Chondrocyte (in vitro differentiated cells): ENCODE results near the gene NLRC5. TPM values are rescaled to one million over a fixed set of nuclear protein-coding genes. Genes with fewer than 3 reads are reported as not detected.
A peak's percentile ranks its signal among the peaks of the same experiment; 100 is the strongest.
"Not testable (repeated sequence)": the region's sequence is repeated elsewhere in the genome, so short reads cannot be mapped to it uniquely, and the experiment has no call there.

Experiments
- DNase-seq: peaks from one replicate; pipeline ENCODE4 v3.0.0; 2021; ENCODE audit warnings: mixed read lengths, low spot score
- H3K27ac Mint-ChIP-seq: one replicate; pipeline ENCODE4 v1.8.0; 2021; ENCODE audit warnings: mild to moderate bottlenecking, moderate library complexity, mixed read lengths; ENCODE audit not compliant: unreplicated experiment
- H3K27me3 Mint-ChIP-seq: 2 replicates; pipeline ENCODE4 v1.8.0; 2021; ENCODE audit warnings: low read depth, mixed read lengths
- H3K36me3 Mint-ChIP-seq: 2 replicates; pipeline ENCODE4 v1.8.0; 2021; ENCODE audit warnings: low read depth, mixed read lengths
- H3K4me1 Mint-ChIP-seq: 2 replicates; pipeline ENCODE4 v1.8.0; 2021; ENCODE audit warnings: low read depth, mild to moderate bottlenecking, mixed read lengths
- H3K4me3 Mint-ChIP-seq: one replicate; pipeline ENCODE4 v1.8.0; 2021; ENCODE audit warnings: mild to moderate bottlenecking, moderate library complexity, mixed read lengths; ENCODE audit not compliant: unreplicated experiment
- H3K9me3 Mint-ChIP-seq: 2 replicates; pipeline ENCODE4 v1.8.0; 2021; ENCODE audit warnings: low read depth, mixed read lengths
- total RNA-seq: library from RNA; stranded (reverse); gene quantifications from 3 replicates; pipeline ENCODE4 v1.2.1, GENCODE V29; 2021
- TF ChIP-seq, protein P1 (sequence below): fragments of 200-600 bp; sonication (generic); IDR thresholded peaks from 2 replicates; pipeline ENCODE4 v1.5.0; 2021; ENCODE audit warnings: antibody characterized with exemption, mild to moderate bottlenecking, moderate library complexity

Gene NLRC5
- total RNA-seq, 1 donor from 2014 or later, result 6.3 TPM

DNA sequence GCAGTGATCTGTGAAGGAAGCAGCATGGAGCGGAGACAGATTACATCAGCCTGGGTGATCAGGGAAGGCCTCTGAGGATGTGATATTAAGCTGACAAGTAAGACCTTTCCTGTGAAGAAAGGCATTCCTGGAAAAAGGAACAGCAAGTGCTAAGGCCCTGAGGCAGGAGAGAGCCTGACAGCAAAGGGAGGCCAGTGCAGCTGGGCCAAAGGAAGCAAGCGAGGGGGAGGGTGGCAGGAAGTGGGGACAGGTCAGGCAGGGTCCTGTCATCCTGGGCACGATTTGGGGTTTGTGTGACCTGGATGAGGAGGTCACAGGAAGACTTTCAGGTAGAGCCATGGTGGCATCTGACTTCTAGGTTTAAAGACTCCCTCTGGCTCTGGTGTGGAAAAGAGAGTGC is 115.3 kb downstream of the NLRC5 start:
- no peaks in the 10 kb centered on the region for H3K36me3 Mint-ChIP-seq
- no peak overlapping the region for H3K4me3 Mint-ChIP-seq
- no peak for DNase-seq
- no peaks in the 10 kb centered on the region for H3K27me3 Mint-ChIP-seq
- peak overlapping the region; percentile 55 for H3K27ac Mint-ChIP-seq
- H3K4me1 Mint-ChIP-seq, result peaks cover 13% of the 10 kb centered on the region
- H3K9me3 Mint-ChIP-seq, result no peaks in the 10 kb centered on the region
- TF ChIP-seq, protein P1, sequence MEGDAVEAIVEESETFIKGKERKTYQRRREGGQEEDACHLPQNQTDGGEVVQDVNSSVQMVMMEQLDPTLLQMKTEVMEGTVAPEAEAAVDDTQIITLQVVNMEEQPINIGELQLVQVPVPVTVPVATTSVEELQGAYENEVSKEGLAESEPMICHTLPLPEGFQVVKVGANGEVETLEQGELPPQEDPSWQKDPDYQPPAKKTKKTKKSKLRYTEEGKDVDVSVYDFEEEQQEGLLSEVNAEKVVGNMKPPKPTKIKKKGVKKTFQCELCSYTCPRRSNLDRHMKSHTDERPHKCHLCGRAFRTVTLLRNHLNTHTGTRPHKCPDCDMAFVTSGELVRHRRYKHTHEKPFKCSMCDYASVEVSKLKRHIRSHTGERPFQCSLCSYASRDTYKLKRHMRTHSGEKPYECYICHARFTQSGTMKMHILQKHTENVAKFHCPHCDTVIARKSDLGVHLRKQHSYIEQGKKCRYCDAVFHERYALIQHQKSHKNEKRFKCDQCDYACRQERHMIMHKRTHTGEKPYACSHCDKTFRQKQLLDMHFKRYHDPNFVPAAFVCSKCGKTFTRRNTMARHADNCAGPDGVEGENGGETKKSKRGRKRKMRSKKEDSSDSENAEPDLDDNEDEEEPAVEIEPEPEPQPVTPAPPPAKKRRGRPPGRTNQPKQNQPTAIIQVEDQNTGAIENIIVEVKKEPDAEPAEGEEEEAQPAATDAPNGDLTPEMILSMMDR, result no peak

DNA sequence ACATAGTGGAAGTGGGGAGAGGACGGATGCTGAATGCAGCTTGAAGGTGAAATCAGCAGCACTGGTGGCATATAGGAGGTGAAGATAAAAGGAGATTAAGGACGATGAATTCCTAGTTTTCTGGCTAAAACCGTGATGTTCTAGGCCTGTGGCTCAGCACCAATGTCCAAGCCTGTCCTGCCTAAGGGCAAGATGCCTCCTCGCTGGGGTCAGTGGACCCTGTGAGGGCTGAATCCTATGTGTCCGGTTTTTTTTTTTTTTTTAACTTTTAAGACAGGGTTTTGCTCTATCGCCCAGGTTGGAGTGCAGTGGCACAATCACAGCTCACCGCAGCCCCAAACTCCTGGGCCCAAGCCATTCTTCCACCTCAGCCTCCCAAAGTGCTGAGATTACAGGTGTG is 115.8 kb downstream of the NLRC5 start:
- Mint-ChIP-seq H3K4me3 (no peak overlapping the region), H3K36me3 (no peaks in the 10 kb centered on the region), H3K27me3 (no peaks in the 10 kb centered on the region), H3K4me1 (peaks cover 10% of the 10 kb centered on the region), H3K9me3 (no peaks in the 10 kb centered on the region), H3K27ac (peak overlapping the region; percentile 55)
- TF ChIP-seq, protein P1, result no peak
- DNase-seq, result no peak

DNA sequence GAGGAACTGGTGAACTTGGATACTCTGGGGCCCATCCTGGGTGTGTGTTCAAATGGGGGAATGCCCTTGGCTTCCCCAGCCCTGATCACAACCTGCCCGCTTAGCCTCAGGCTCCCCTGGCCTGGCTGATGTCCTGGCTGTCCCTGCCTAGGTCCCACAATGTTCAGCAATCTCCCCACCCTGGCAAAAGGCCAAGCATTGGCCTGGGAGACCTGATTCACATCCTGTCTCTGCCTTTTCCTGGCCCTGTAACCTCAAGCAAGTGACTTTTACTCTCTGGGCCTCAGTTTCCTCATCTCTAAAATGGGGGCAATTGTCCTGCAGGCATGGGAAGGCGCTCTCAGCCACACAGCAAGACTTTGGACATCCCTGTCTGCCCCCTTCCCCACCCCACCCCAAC is 117.4 kb downstream of the NLRC5 start:
- peaks cover 10% of the 10 kb centered on the region for H3K4me1 Mint-ChIP-seq
- no peaks in the 10 kb centered on the region for H3K36me3 Mint-ChIP-seq
- no peak overlapping the region for H3K27ac Mint-ChIP-seq
- no peak for DNase-seq
- TF ChIP-seq, protein P1, result no peak
- H3K9me3 Mint-ChIP-seq, result no peaks in the 10 kb centered on the region
- no peaks in the 10 kb centered on the region for H3K27me3 Mint-ChIP-seq
- H3K4me3 Mint-ChIP-seq, result no peak overlapping the region

DNA sequence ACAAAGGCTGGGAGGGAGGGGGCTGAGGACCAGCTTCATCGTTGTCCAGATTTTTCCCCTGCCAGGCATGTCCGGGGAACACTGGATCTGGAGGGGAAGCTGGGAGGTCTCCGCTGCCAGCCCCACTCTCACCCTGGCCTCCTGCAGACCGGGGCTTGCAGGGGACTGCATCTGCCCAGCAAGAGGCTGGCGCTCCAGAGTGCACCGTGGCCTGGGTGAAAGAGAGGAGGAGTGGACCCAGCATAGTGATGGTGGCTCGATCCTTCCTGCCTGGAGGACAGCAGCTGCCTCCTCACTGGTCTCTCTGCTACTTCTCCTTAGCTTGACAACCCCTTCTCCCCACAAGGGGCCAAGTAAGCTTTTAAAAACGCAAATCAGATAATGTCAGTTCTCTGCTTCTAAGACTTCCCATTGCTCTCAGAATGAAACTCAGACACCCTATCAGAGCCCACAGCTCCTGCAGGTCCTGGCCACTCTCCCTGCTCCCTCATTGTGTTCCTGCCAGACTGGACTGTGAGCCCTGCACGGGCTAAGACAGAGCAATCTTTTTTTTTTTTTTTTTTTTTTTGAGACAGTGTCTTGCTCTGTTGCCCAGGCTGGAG is 118.1 kb downstream of the NLRC5 start:
- no peak overlapping the region for H3K27ac Mint-ChIP-seq
- DNase-seq, result no peak
- TF ChIP-seq, protein P1, result no peak
- H3K36me3 Mint-ChIP-seq, result no peaks in the 10 kb centered on the region
- H3K4me1 Mint-ChIP-seq, result peaks cover 17% of the 10 kb centered on the region
- no peaks in the 10 kb centered on the region for H3K9me3 Mint-ChIP-seq
- H3K4me3 Mint-ChIP-seq, result no peak overlapping the region
- no peaks in the 10 kb centered on the region for H3K27me3 Mint-ChIP-seq

DNA sequence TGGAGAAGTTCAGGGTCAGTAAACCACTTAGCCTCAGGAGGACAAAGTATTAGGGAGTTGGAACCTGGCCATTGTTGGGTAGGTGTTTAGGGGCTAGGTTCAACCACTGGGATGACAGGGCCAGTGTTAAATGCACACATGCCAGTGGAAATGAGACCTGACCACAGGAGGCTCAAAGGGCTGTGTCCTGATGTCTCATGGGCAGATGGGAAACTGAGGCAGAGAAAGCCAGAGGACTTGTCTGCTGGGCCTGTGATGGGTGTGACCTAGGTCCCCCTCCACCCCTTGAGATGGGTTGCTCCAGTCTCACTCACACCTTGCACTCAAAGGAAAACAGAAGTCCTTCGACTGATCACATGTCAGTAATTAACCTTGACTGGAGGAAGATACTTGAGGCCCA is 119.1 kb downstream of the NLRC5 start:
- Mint-ChIP-seq H3K9me3 (no peaks in the 10 kb centered on the region), H3K36me3 (no peaks in the 10 kb centered on the region), H3K27ac (no peak overlapping the region), H3K4me3 (no peak overlapping the region), H3K4me1 (peaks cover 27% of the 10 kb centered on the region), H3K27me3 (no peaks in the 10 kb centered on the region)
- DNase-seq, result no peak
- TF ChIP-seq, protein P1, result no peak

DNA sequence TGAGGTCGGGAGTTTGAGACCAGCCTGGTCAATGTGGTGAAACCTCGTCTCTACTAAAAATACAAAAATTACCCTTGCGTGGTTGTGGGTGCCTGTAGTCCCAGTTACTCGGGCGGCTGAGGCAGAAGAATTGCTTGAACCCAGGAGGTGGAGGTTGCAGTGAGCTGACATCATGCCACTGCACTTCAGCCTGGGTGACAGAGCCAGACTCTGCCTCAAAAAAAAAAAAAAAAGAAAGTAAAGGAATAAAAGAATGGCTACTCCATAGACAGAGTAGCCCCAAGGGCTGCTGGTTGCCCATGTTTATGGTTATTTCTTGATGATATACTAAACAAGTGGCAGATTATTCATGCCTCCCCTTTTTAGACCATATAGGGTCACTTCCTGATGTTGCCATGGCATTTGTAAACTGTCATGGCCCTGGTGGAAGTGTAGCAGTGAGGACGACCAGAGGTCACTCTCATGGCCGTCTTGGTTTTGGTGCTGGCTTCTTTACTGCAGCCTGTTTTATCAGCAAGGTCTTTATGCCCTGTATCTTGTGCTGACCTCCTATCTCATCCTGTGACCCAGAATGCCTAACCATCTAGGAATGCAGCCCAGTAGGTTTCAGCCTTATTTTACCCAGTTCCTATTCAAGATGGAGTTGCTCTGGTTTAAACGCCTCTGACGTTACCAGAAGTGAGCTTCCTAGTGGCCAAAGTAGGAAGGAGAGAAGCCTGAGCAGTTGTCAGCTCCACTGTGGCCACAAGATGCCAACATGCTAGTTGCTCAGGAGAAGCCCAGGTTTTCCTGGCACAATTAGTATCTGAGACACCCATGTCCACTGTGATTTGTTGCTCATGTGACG is 120.1 kb downstream of the NLRC5 start:
- not testable (repeated sequence) for H3K36me3 Mint-ChIP-seq, H3K27me3 Mint-ChIP-seq, H3K4me3 Mint-ChIP-seq, H3K9me3 Mint-ChIP-seq, H3K27ac Mint-ChIP-seq, DNase-seq
- H3K4me1 Mint-ChIP-seq, result peaks cover 28% of the 10 kb centered on the region
